ENCODE data around the gene AIG1. TPM values are rescaled to one million over a fixed set of nuclear protein-coding genes. Genes with fewer than 3 reads are reported as not detected.

The AIG1 gene
- total RNA-seq, 1 experiment from 2014 or later, result 2.2 TPM

DNA sequence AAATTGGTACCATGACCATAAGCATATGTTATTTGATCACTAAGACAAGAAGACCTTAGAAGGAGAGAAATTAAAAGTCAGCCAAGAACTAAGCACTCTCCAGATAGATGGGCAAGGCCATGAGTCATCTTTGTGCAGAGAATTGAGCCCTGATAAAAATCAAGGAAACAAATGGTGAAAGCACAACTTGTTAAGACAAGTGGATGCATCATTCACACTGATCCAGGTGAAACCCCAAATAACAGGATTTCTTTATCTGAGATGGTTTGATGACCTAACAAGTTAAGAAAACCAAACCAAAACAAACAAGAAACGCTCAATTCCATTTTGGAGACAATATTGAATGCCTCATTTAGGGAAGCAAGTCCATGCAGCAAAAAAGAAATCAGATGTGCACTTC, 268.2 kb downstream of the AIG1 start:
- intact Hi-C loops (cut with micrococcal nuclease; ENCODE audit: unreplicated experiment), result no loop called here

DNA sequence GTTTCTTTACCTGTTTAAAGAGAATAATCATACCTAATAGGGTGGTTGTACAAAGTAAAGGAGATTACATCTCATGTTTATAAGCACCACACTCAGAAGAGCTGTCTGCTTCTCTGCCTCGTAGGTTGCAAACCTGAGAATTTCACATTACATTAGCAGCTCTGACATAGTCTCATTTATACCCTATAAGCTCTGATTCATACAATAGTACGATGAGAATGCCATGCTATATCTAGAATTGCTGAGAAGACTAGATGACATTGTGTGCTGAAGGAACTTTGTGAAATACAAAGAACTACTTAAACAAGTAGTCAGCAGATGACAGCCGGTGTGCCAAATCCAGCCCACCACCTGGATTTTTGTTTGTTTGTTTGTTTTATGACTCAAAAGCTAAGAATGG, 268.6 kb downstream of the AIG1 start:
- CTCF ChIA-PET, result no interaction called here
- Histone ChIP-seq H3K27me3 (replicated peaks; ENCODE audit: insufficient read depth, low read depth, low read length, poor library complexity) (no peaks in the 10 kb centered on the region), H3K27ac (ENCODE audit: low read depth, low read length, poor library complexity, severe bottlenecking) (no peak overlapping the region), H3K4me1 (ENCODE audit: insufficient read depth, low read length, poor library complexity, severe bottlenecking) (no peaks in the 10 kb centered on the region), H3K36me3 (ENCODE audit: insufficient read depth, low read length, poor library complexity, severe bottlenecking) (no peaks in the 10 kb centered on the region), H3K9me3 (ENCODE audit: low read depth, low read length, poor library complexity, severe bottlenecking) (no peaks in the 10 kb centered on the region), H3K4me3 (ENCODE audit: low read depth, low read length, poor library complexity, severe bottlenecking) (no peak overlapping the region)
- intact Hi-C loops (cut with micrococcal nuclease; ENCODE audit: unreplicated experiment), result no loop called here
- no peak for DNase-seq (ENCODE audit: low spot score)
- no peak for TF ChIP-seq EZH2 (IDR thresholded peaks at IDR 0.05; ENCODE audit: borderline replicate concordance, low read depth, low read length, poor library complexity, severe bottlenecking)
- TF ChIP-seq, protein P1, sequence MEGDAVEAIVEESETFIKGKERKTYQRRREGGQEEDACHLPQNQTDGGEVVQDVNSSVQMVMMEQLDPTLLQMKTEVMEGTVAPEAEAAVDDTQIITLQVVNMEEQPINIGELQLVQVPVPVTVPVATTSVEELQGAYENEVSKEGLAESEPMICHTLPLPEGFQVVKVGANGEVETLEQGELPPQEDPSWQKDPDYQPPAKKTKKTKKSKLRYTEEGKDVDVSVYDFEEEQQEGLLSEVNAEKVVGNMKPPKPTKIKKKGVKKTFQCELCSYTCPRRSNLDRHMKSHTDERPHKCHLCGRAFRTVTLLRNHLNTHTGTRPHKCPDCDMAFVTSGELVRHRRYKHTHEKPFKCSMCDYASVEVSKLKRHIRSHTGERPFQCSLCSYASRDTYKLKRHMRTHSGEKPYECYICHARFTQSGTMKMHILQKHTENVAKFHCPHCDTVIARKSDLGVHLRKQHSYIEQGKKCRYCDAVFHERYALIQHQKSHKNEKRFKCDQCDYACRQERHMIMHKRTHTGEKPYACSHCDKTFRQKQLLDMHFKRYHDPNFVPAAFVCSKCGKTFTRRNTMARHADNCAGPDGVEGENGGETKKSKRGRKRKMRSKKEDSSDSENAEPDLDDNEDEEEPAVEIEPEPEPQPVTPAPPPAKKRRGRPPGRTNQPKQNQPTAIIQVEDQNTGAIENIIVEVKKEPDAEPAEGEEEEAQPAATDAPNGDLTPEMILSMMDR (conservative IDR thresholded peaks at IDR 0.05; ENCODE audit: low read depth, low read length), result no peak
- no TSS peak for BruUV-seq (replicated peaks)
- POLR2A ChIA-PET (ENCODE audit: low non-redundant PET), result no interaction called here

More for the DNA sequence above, 268.2 kb downstream of the AIG1 start:
- BruUV-seq (replicated peaks), result no TSS peak
- Histone ChIP-seq H3K36me3 (ENCODE audit: insufficient read depth, low read length, poor library complexity, severe bottlenecking) (no peaks in the 10 kb centered on the region), H3K4me3 (ENCODE audit: low read depth, low read length, poor library complexity, severe bottlenecking) (no peak overlapping the region), H3K27me3 (replicated peaks; ENCODE audit: insufficient read depth, low read depth, low read length, poor library complexity) (no peaks in the 10 kb centered on the region), H3K27ac (ENCODE audit: low read depth, low read length, poor library complexity, severe bottlenecking) (no peak overlapping the region), H3K4me1 (ENCODE audit: insufficient read depth, low read length, poor library complexity, severe bottlenecking) (no peaks in the 10 kb centered on the region), H3K9me3 (ENCODE audit: low read depth, low read length, poor library complexity, severe bottlenecking) (no peaks in the 10 kb centered on the region)
- TF ChIP-seq, protein P1 (conservative IDR thresholded peaks at IDR 0.05; ENCODE audit: low read depth, low read length), result no peak
- no peak for TF ChIP-seq EZH2 (IDR thresholded peaks at IDR 0.05; ENCODE audit: borderline replicate concordance, low read depth, low read length, poor library complexity, severe bottlenecking)
- CTCF ChIA-PET, result no interaction called here
- POLR2A ChIA-PET (ENCODE audit: low non-redundant PET), result no interaction called here
- no peak for DNase-seq (ENCODE audit: low spot score)

DNA sequence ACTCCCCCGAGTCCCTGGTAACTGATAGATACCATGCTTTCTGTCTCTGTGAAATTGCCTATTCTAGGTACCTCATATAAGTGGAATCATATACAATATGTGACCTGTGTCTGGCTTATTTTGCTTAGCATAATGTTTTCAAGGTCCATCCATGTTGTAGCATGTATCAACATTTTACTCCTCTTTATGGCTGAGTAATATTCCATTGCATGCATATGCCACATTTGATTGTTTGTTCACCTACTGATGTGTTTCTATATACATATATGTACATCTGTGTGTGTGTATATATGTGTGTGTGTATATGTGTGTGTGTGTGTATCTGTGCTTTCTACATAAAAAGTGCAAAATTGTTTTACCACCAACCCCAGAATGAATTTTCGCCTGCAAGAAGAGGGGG, 270.7 kb downstream of the AIG1 start:
- Histone ChIP-seq H3K27me3 (replicated peaks; ENCODE audit: insufficient read depth, low read depth, low read length, poor library complexity) (no peaks in the 10 kb centered on the region), H3K9me3 (ENCODE audit: low read depth, low read length, poor library complexity, severe bottlenecking) (no peaks in the 10 kb centered on the region), H3K4me3 (ENCODE audit: low read depth, low read length, poor library complexity, severe bottlenecking) (no peak overlapping the region), H3K36me3 (ENCODE audit: insufficient read depth, low read length, poor library complexity, severe bottlenecking) (no peaks in the 10 kb centered on the region), H3K27ac (ENCODE audit: low read depth, low read length, poor library complexity, severe bottlenecking) (no peak overlapping the region), H3K4me1 (ENCODE audit: insufficient read depth, low read length, poor library complexity, severe bottlenecking) (no peaks in the 10 kb centered on the region)
- BruUV-seq (replicated peaks), result no TSS peak
- POLR2A ChIA-PET (ENCODE audit: low non-redundant PET), result no interaction called here
- no peak for TF ChIP-seq EZH2 (IDR thresholded peaks at IDR 0.05; ENCODE audit: borderline replicate concordance, low read depth, low read length, poor library complexity, severe bottlenecking)
- TF ChIP-seq, protein P1 (conservative IDR thresholded peaks at IDR 0.05; ENCODE audit: low read depth, low read length), result no peak
- CTCF ChIA-PET, result no interaction called here
- intact Hi-C loops (cut with micrococcal nuclease; ENCODE audit: unreplicated experiment), result no loop called here
- DNase-seq (ENCODE audit: low spot score), result no peak

Measured in A673 (cell line).